Measurements from ENCODE around the gene PIK3CA.

DNA sequence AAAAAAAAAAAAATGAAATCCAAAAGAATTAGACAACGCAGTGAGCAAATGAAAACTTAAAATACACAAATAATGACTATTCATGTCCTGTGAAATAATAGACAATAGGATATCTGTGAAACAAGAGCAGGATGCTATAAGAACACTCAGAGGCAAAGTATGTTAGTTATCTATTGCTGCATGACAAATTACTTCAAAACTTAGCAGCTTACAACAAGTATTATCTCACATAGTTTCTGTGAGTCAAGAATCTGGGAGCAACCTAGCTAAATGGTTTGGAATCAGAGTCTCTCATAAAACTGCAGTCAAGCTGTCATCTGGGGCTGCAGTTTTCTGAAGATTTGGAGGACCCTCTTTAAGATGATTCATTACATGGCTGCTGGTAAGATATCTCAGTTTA is 40.1 kb upstream of the PIK3CA start:
- TF ChIP-seq, protein P1, sequence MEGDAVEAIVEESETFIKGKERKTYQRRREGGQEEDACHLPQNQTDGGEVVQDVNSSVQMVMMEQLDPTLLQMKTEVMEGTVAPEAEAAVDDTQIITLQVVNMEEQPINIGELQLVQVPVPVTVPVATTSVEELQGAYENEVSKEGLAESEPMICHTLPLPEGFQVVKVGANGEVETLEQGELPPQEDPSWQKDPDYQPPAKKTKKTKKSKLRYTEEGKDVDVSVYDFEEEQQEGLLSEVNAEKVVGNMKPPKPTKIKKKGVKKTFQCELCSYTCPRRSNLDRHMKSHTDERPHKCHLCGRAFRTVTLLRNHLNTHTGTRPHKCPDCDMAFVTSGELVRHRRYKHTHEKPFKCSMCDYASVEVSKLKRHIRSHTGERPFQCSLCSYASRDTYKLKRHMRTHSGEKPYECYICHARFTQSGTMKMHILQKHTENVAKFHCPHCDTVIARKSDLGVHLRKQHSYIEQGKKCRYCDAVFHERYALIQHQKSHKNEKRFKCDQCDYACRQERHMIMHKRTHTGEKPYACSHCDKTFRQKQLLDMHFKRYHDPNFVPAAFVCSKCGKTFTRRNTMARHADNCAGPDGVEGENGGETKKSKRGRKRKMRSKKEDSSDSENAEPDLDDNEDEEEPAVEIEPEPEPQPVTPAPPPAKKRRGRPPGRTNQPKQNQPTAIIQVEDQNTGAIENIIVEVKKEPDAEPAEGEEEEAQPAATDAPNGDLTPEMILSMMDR (IDR thresholded peaks at IDR 0.05): no peak
- TF ChIP-seq EP300 (IDR thresholded peaks at IDR 0.05) (no peak), POLR2A (IDR thresholded peaks at IDR 0.05) (no peak), POLR2AphosphoS5 (IDR thresholded peaks at IDR 0.05) (no peak)
